GM21723 (cell line): Measurements from ENCODE around the gene SATB1.

ENCODE experiments used
- ATAC-seq: cut with Tn5 transposase; IDR thresholded peaks from one replicate; pipeline ENCODE4 v1.9.1; 2021; ENCODE audit warnings: mild to moderate bottlenecking, moderate library complexity; ENCODE audit not compliant: unreplicated experiment

The SATB1 gene

GRCh38 chr3:18402239-18402799, 22.8 kb downstream of the SATB1 start:
- ATAC-seq = no peak

GRCh38 chr3:18401300-18401961, 23.7 kb downstream of the SATB1 start:
- no peak for ATAC-seq

- ATAC-seq = no peak
Measured at GRCh38 chr3:18398448-18398847, 26.7 kb downstream of the SATB1 start.

DNA sequence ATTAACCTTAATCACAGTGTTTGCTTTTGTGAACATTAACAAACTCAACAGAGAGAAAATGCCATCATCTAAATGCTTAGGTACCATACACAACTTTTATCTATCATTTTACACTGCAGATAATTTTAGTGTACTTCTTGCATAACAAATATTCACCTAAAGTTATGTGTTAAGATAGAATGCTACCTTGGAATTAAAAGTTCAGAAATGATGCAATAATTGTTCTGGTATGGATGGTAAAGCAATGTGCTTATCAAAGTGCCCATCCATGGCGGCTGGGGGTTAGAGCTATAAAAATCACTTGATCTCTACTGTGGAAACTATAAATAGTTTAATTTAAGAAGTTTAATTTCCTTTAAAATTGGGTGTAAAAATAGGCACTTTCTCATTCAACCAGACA, 28.7 kb downstream of the SATB1 start:
- no peak for ATAC-seq

- no peak for ATAC-seq
Measured at GRCh38 chr3:18394384-18394995, 30.6 kb downstream of the SATB1 start.

DNA sequence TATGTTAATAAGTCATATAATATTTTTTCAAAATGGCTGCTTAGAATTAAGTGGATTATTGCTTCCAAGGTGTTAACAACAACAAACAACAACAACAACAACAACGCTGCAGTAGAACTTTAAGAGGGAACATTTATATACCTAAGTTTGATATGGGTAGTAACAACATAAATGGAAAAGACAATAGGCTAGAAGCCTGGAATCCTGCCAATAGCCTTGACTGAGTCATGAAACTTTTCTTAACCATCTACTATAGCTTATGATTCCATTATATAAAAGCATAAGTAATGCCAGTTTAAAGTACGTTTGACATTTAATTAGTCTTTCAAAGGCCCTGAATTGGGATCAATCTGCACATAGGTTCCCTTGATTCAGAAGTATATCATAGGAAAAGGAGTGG, 31.2 kb downstream of the SATB1 start:
- ATAC-seq = no peak

- ATAC-seq = no peak
Measured at GRCh38 chr3:18390024-18390660, 35.0 kb downstream of the SATB1 start.

- ATAC-seq = no peak
Measured at GRCh38 chr3:18389108-18389733, 35.9 kb downstream of the SATB1 start.

- ATAC-seq = no peak
Measured at GRCh38 chr3:18386274-18386890, 38.8 kb downstream of the SATB1 start.

- ATAC-seq = no peak
Measured at GRCh38 chr3:18385706-18386105, 39.4 kb downstream of the SATB1 start.

DNA sequence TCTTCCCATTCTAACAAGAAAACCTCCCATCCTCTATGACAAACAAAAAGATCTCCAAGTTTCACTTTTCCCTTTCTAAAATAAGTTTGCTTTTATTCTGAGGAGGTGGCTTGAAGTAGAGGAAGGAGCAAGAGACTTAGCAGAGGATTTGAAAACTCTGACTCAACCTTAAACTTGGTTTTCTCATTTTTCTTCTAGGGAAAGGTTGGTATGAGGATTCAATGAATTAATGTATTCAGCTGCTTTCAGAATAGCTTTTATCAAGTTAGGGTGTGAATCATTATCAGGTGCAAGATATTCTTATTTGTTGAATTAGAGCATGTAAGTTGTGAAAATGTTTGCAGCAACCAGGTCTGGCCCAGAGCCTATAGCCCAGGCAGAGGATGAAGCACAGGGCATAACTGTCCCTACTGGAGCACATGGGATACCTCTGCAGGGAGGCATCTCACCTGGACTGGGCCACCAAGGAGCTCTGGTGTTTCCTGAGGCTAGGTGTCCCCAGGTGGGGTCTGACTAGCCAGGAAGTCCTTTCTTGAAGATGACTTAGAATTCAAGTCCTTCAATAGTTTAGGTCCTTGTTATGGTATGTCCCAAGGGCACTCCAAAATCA, 42.3 kb downstream of the SATB1 start:
- ATAC-seq = no peak

GRCh38 chr3:18379647-18380046, 45.5 kb downstream of the SATB1 start:
- ATAC-seq = no peak

DNA sequence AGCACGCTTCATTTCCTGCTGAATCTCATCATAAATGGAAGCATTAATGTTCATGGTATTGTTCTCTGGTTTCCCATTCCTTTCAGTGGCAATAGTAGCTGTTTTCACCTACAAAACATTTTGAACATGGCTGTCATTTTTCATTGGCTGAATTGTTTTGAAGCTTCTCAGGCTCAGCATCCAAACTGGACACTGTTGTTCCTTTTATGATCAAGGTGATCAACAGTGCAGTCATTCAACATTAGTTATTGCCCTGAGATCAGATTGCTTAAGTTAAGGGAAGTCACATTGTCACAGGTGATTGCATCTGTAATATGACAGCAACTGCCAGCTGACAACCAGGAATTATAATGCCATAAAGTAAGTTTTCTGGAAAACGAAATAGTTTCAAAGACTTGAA, 46.9 kb downstream of the SATB1 start:
- no peak for ATAC-seq

DNA sequence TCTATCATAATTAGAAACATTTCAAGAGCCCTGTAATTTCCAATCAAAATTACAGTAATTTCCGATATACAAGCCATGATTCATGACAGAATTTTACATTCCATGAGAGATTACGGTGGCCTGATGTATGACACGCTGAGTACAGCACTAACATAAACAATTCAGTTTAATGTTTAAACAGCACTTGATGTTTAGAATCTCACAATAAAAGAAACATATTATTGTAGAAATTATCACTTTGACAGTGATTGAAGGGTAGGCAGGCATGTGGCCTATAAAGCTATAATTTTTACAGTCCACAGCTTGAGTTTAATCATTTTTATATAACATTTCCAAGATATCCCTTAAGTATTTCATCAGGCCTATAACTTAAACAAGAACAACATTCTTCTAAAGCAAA, 48.5 kb downstream of the SATB1 start:
- no peak for ATAC-seq

DNA sequence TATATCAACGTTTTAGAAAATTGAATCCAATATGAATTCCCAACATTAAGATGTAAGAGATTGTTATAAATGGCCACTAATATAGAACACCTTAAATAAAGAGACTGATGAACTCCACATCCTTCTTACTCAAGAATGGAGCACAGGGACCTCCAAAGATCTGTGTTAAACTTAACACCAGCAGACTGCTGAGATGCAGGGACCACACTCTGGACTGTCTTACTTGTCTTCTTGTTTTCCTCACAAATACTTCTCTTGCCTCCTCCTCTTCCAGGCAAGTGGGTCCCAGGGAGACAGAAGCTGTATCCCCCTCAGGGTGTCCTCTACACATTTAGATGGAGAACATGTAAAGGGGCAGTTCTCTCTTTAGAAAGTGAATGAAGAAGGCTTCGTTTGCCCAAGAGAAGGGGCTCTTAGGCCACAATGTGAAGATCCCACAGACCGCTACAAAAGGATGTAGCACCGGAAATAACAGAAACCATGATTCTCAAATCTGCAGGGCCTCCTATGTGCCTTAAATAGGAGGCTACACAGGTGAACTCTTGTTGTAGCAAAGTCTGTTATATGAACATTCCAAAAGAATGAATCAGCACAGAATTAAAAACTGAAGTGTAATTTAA, 52.2 kb downstream of the SATB1 start:
- ATAC-seq = no peak

DNA sequence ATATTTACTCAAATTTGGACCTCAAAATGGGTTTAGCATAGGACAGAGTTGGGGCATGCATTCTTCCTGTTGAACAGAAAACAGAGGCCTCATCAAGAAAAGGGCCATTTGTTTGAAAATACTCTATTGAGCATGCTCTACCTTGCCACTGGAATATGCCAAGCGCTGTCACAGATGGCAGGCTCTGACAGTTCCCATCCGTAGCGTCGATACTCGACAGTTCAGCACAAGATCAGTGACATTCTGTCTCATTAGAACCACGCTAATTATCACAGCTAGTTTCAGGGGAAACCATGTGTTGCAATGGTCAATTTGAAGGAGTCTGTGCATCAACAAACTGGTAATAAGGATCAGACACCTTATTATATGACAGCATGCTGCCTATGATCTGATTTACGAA, 54.5 kb downstream of the SATB1 start:
- ATAC-seq = no peak

DNA sequence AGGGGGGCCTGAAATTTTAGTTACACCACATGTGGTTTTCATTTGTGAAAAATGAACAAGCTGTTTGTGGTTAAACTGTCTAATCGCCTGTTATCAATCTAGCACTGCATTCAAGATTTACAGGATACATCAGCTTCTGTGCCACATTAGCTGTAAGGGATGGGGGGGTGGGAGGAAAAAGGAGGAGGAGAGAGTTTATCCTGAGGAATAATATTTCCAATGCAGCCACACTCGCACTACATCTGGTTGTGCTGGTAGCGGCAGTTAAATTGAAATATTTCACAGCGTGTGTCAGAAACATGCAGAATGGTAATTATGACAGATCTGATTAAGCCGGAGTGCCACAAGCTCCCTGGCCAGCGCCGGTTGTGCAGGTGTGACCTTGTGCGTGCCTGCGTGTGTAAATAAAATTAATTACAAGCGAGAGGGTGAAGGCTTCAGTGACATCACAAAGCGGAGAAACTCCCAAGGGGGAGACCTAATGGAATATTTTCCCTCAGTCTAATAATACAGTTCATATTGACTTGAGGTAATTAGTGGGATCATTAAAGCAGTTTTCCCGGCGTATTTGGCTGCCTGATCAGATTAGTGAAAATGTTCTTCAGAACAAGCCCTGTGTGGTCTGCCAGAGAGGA, 55.5 kb downstream of the SATB1 start:
- no peak for ATAC-seq

GRCh38 chr3:18366258-18366657, 58.9 kb downstream of the SATB1 start:
- ATAC-seq = no peak

DNA sequence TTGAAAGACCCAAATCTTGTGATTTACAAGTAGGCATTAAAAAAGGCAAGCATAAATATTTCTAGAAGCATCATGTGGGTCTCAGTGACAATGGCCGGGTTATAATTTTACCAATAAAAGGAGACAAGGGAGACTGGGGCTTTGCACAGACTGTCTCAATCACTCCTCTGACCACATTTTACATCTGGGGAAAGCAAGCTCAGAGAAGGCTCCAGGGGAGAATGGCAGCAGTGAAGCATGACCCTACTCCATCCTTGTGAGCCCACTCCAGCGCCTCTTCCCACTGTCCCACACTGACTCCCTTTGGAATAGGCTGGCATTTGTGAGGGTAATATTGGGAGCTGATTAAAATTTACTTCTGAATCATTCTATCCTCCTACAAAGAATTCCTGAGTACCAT, 61.8 kb downstream of the SATB1 start:
- ATAC-seq = no peak

DNA sequence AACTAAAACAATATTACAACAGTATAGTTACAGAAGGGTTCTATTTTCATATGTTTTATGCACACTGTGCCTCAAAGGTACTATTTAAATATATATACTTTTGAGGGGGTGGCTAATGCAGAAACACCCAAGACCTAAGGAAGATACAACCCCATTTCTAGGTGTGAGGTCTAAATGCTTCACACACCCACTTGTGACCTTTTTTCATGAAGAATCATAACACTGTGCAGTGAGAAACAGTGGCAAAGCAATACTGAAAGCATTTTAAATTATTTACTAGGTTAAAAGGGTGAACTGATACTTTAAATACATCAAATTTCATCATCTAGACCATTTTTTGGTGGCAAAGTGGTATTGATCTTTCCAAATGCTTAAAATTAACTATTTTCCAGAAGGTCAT, 67.4 kb downstream of the SATB1 start:
- ATAC-seq = no peak
